ENCODE data around the gene SLC39A7.

The SLC39A7 gene

GRCh38 chr6:33236852-33237251 lies 36.2 kb downstream of the SLC39A7 start:
- no peak for DNase-seq (ENCODE audit: low read depth)

GRCh38 chr6:33237741-33238140 lies 37.1 kb downstream of the SLC39A7 start:
- DNase-seq (ENCODE audit: low read depth) = no peak

GRCh38 chr6:33241968-33242367 lies 41.3 kb downstream of the SLC39A7 start:
- DNase-seq (ENCODE audit: low read depth) = no peak

GRCh38 chr6:33243476-33243875 lies 42.8 kb downstream of the SLC39A7 start:
- DNase-seq (ENCODE audit: low read depth) = no peak

- DNase-seq (ENCODE audit: low read depth) = peak; percentile 82
Observed at GRCh38 chr6:33247977-33248642, 47.4 kb downstream of the SLC39A7 start.

GRCh38 chr6:33248643-33248931 lies 47.9 kb downstream of the SLC39A7 start:
- DNase-seq (ENCODE audit: low read depth) = peak; percentile 7

GRCh38 chr6:33248932-33249731 lies 48.5 kb downstream of the SLC39A7 start:
- DNase-seq (ENCODE audit: low read depth) = peak; percentile 91

GRCh38 chr6:33249732-33250630 lies 49.3 kb downstream of the SLC39A7 start:
- DNase-seq (ENCODE audit: low read depth) = no peak

GRCh38 chr6:33250731-33251130 lies 50.1 kb downstream of the SLC39A7 start:
- no peak for DNase-seq (ENCODE audit: low read depth)

- DNase-seq (ENCODE audit: low read depth) = no peak
Observed at GRCh38 chr6:33251395-33252012, 50.8 kb downstream of the SLC39A7 start.

GRCh38 chr6:33252759-33253158 lies 52.1 kb downstream of the SLC39A7 start:
- no peak for DNase-seq (ENCODE audit: low read depth)

Measured in activated T-helper 1 cell treated with Interleukin-2 at 50 U/mL for 16 hours (primary cell).